ENCODE measurements around the gene TNFSF11.
A peak's percentile ranks its signal among the peaks of the same experiment; 100 is the strongest.

TNFSF11 gene

DNA sequence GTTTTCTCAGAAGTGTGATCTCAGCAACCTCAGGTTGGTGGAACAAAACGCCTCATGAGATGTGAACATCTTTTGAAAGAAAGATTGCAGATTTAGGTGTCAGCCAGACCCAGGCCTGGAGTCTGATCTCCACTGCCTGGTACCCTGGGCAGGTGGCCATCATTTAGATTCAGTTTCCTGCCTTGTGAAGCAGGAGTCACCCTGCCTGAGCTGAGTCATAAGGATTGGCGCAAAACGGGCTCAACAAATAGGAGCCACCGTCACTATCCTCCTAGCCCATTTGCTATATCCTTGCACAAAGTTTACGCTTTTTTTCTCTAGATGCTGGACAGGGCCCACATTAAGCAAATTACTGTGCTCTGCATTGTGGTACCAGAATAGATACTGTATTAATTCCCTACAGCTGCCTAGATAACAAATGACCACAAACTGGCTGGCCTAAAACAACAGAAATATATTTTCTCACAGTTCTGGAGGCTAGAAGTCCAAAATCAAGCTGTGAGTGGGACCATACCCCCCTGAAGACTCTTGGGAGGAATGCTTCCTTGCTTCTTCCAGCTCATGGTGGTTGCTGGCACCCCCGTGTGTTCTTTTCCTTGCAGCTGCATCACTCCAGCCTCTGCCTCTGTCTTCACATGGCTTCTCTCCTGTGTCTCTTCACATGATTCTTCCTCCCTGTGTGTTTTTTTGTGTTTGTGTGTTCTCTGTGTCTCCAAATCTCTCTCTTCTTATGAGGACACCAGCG, 38.2 kb downstream of the TNFSF11 start:
- DNase-seq: no peak

DNA sequence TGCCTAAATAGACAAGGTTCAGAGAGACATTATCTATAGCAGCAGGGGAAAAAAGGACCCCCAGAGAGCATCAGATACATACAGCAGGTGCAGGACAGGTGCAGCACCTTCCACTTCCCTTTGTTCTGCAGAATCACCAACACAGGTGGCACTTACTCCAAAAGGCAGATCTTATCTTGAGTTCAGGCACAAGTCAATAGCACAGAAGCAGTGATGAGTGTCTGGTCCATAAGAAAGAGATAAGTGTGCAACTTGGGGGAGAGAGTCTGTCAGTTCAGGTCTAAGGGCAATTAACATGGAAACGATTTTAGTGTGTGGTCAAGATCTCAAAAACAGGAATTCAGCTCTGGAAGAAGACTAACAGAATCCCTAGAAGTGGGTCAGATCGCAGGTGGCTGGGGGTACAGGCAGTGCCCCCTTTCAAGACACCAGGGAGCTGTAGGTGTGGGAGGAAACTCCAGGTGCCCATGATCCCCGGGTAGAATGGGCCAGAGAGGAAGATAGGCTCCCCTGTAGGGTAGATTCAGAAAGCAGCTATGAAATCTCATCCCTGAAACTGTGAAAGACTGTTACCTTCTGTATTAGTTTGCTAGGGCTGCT, 40.6 kb downstream of the TNFSF11 start:
- DNase-seq: no peak

GRCh38 chr13:42615691-42616090, 41.7 kb downstream of the TNFSF11 start:
- DNase-seq: peak; percentile 6

- no peak for DNase-seq
These were observed 43.3 kb downstream of the TNFSF11 start for GRCh38 chr13:42617221-42617620.

GRCh38 chr13:42623916-42624315, 50.0 kb downstream of the TNFSF11 start:
- no peak for DNase-seq

- no peak for DNase-seq
These were observed 51.7 kb downstream of the TNFSF11 start for GRCh38 chr13:42625611-42626010.

GRCh38 chr13:42626176-42626860, 52.4 kb downstream of the TNFSF11 start:
- DNase-seq: no peak

GRCh38 chr13:42628666-42629065, 54.7 kb downstream of the TNFSF11 start:
- DNase-seq: no peak

GRCh38 chr13:42631181-42631580, 57.2 kb downstream of the TNFSF11 start:
- no peak for DNase-seq

DNA sequence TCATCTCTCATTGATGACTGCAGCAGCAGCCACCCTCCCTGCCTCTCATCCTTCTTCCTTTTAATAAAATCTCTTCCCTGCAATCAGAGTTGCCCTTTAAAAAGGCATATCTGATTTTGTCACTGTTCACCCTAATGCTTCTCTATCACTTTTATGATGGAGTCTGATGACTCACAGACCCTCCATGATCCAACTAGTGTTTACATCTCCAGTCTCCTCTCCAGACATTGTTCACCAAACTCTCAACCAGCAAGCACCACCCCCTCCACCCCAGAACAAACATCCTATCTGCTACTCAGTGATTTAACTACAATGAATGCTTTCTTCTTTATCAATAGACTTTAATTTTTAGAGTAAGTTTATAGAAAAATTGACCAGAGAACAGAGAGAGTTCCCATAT, 59.5 kb downstream of the TNFSF11 start:
- DNase-seq: no peak

DNA sequence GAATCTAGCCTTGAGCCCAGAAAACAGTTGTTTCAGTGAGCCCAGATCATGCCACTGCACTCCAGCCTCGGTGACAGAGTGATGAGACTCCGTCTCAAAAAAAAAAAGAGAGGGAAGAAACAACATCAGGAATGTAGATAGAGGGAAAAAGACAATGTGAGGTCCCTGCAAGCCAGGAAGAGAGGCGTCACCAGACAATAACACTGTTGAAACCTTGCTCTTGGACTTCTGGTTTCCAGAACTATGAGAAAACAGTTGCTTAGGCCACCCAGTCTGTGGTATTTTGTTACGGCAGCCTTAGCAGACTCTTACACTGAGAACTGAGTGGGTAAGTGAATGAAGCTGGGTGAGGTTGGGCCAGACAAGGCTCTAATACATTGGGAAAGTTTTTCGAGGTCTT, 64.1 kb downstream of the TNFSF11 start:
- no peak for DNase-seq

DNA sequence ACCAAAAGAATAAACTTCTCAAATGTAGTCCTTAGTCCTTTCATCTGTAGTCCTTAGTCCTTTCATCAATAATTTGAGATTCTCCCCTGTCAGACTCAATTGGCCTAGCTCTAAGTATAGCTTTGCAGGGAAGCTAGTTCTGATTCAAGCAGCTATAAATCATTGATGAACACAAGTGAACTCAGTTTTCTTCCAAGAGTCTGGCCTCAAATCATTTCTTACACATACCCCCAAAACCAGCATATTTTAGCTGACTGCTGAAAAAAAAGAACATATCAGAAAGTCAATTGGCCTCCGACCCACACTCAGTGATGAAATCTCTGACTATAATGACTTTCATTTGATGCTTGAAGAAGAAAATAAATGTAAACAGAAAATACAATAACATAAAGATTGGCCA, 64.9 kb downstream of the TNFSF11 start:
- DNase-seq: no peak

DNA sequence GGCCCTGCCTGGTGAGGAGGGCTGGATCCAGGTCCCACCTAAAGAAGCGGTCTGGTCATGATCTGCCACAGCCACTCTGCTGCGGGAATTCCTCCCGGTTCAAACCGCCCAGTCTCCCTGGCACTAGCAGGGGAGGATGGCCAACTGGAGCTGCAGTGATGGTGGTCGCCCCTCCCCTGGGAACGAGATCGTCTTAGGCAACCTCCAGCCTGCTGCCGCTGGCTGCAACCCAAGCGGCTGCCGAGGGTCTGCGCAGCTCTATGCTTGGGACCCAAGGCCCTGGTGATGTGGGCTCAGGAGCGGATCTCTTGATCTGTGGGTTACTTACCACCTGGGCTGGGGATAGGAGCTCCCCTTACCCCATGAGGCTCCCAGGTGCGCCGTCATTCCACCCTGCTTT, 69.1 kb downstream of the TNFSF11 start:
- DNase-seq: no peak

DNA sequence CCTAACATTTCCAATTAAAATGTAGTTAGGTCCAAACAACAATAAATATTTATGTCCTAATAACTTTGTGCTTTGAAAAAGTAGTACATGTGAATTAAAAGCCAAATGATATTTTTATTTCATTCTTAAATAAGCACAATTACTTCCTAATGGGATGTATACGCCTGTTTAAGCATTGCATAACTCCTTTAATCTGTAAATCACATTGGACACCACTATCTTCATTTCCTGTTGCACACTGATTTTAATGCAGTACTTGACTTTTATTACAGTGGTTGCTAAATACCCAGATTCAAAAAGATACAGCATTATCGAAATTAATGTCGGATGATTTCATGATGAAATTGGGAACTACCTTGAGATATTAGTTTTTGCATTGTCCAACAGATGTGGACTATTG, 70.9 kb downstream of the TNFSF11 start:
- no peak for DNase-seq

DNA sequence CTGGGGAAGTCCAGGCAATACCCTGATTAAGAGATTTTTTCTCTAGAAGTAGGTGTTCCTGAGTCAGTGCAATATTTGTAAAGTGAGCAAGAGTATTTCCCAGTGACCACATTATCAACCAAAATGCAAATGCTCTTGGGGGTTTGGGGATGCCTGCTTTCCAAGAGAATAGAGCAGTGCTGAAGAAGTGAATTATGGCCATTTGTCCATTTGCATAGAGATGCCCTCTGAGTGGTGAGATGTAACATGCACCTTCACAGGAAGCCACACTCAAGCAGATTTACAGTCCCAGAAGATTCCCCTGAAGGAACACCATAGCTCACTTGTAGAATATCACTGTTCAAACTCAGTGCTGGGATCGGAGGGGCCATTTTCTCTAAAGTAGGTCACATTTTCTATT, 71.8 kb downstream of the TNFSF11 start:
- no peak for DNase-seq

DNA sequence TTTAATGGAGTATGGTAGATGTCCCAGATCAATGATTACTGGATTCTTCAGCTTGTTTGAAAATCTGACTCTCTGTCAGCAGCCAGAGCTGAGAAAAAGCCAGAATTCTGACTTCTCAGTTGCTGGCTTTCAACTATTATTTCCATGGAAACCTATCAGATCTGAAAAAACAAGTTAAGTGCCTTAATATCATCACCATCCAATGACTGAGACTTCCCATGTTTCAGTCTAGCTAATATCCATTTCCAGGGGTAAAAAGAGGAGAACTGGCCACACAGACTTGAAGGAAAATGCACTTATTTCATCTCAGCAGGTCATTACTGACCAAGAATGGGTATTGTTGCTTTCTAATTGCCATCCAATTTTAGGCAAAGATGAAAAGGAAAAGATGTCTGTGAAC, 75.2 kb downstream of the TNFSF11 start:
- no peak for DNase-seq

DNA sequence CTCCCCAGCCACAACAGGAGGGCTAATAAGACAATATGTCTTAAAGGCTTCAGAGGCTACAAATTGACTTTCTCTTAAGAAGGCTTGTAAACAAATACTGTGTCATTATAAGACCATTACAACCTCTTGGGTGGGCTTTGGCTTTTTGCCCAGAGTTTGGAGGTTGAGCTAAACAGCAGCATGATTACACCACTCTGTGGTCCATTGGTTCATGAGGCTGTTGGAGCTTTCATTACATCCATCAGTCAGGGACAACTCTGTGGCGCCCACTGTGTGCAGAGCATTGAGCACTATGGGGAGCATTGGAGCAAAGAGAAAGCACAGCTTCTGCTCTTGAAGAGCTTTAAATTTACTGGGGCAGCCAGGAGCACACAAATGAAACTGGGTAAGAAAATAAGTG, 75.9 kb downstream of the TNFSF11 start:
- no peak for DNase-seq

DNA sequence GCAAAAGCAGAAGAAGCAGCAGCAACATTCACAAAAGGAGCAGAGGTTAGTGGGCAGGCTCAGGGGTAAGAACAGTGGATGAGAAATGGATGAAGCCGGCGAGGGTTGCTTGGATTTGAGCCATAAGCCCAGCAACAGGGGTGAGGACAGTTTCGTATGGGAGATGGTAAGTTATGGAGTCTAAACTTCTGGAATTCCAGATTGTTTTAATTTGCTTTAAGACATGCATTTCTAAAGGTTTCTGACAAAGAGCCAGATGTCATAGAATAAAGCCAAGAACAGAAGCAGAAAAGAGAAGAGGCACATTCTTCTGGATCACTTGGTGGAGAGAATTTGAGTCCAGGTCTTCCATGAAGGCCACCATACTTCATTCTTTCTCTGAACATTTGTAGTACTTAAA, 76.6 kb downstream of the TNFSF11 start:
- DNase-seq: no peak

DNA sequence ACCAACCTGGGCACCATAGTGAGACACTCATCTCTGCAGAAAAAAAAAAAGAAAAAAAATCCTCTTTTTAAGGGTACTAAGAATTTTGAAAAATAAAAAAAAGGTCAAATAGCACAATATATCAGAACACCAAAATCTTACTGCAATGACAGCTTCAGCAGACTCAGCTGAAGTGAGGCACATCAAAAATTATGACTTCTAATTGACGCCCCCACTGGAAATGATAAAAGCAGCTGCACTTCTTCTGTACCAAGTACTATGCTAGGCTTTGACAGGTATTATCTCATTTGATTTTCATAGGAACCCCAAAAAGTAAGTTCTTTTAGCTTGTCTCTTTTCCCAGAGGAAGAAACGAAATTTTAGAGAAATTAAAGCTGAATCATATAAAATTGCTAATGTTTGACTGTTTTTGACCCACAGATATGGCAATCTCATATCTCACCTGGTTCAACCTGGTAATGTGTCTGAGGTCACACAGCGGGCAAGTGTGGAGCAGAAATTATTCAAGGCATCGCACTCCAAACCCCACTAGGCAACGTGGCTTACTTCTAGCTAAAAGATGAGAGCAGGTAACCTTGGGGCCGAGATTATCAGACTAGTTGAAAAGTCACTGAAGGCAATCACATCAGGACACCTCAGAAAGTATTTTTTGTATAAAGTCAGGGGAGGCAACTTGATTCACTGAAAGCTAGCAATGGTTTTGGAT, 78.1 kb downstream of the TNFSF11 start:
- no peak for DNase-seq

DNA sequence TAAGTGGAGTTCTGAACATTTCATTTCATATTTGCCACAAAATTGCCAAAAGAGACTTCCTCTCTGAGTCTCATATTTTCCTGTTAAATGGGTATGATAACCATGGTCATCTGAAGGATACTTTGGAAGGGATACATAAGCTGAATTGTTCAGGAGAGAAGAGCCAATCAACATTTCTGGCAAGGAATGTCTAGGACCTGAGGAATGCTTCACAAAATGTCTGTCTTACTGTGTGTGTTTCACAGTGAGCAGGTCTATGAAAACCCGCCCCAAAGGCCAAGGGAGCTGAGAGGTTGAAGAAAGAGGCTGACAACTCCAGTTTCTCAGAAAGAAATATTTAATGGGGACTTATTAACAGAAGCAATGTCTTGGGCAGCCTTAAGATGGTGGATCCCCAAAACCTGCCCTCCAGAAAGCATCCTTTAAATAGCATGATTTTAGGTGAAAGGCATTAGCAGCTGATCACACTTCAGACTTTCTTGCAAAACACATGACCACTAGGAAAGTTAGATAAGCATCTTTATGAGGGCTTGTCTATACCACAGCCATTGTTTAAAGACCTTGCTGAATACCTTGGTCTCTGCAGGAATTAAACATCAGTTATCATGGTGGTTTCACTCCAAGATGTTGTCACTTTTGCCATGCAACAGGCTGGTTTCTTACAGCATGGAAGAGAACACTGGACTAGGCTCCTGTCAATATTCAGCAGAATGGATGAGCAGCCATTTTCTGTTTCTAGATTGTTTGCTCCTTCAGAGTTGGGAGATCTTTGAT, 78.9 kb downstream of the TNFSF11 start:
- no peak for DNase-seq

- no peak for DNase-seq
These were observed 79.7 kb downstream of the TNFSF11 start for GRCh38 chr13:42653679-42654078.

DNA sequence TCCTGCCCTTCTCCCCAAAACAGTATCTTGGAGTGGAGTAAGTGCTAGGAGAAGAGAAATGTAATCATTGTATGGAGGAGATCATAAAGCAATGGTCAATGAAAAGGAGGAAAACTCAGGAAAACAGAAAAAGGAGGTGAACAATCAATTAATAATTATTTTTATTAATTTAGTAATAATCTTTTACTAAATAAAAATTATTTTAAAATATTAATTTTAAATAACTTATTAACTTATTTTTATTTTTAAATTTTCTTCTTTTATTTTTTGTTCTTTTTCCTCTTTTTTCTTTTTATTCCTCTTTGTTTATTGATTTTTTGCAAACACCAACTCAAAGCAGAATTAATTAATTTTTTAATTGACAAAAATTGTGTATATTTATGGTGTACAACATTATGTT, 80.3 kb downstream of the TNFSF11 start:
- DNase-seq: no peak

DNA sequence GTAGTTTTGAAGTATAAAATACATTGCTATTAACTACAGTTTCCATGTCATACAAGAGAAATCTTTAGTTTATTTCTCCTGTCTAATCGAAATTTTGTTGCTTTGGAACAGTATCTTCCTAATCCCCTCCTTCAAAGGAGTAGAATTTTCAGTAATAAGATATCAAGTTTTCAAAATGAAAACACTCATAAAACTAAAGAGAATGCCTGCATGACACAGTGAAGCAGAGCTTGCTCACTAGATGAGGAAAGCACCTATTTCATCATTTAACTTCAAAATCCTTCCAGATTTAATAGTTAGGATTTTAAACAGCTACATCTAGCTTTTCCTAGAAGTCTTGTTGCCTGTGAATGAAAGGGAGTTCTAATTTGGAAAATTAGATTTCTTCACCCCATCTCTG, 80.8 kb downstream of the TNFSF11 start:
- no peak for DNase-seq

Data from NCI-H226 (cell line).